ENCODE results near the gene ADRA2B.
"Not testable (repeated sequence)": the region's sequence is repeated elsewhere in the genome, so short reads cannot be mapped to it uniquely, and the experiment has no call there.

DNA sequence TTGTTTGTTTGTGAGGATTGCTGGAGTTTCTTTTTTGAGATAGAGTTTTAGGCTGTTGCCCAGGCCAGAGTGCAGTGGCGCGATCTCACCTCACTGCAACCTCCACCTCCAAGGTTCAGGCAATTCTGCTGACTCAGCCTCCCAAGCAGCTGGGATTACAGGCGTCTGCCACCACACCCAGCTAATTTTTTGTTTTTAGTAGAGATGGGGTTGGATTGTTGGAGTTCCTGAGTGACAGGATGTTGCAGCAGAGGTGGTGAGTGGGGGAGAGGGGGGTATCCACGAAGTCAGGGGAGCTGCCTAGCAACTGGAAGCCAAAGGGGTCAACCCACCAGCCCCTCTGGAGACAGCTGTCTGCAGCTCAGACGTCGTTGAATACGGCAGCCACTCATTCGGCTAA lies 46.5 kb downstream of the ADRA2B start:
- TF ChIP-seq, protein P1, sequence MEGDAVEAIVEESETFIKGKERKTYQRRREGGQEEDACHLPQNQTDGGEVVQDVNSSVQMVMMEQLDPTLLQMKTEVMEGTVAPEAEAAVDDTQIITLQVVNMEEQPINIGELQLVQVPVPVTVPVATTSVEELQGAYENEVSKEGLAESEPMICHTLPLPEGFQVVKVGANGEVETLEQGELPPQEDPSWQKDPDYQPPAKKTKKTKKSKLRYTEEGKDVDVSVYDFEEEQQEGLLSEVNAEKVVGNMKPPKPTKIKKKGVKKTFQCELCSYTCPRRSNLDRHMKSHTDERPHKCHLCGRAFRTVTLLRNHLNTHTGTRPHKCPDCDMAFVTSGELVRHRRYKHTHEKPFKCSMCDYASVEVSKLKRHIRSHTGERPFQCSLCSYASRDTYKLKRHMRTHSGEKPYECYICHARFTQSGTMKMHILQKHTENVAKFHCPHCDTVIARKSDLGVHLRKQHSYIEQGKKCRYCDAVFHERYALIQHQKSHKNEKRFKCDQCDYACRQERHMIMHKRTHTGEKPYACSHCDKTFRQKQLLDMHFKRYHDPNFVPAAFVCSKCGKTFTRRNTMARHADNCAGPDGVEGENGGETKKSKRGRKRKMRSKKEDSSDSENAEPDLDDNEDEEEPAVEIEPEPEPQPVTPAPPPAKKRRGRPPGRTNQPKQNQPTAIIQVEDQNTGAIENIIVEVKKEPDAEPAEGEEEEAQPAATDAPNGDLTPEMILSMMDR (IDR thresholded peaks at IDR 0.05), result not testable (repeated sequence)
- not testable (repeated sequence) for TF ChIP-seq POLR2A (IDR thresholded peaks at IDR 0.05)

Data from body of pancreas (tissue), 4 donors.